ENCODE results near the gene BTG1. TPM values are rescaled to one million over a fixed set of nuclear protein-coding genes. Genes with fewer than 3 reads are reported as not detected.

BTG1 gene
- total and polyA plus RNA-seq, 2 of the 8 experiments (the other 6 are each of a cell fraction or from before 2014, with no cell fraction given), result 17.1 to 32.7 TPM

- TF ChIP-seq CHD7 (IDR thresholded peaks at IDR 0.05; ENCODE audit: insufficient replicate concordance, low read length) (no peak), TEAD4 (IDR thresholded peaks at IDR 0.05; ENCODE audit: low read depth, low read length) (no peak), KDM5A (IDR thresholded peaks at IDR 0.05; ENCODE audit: low read length) (no peak), RXRA (IDR thresholded peaks at IDR 0.05; ENCODE audit: insufficient read depth, low read depth, low read length) (no peak), HDAC2 (IDR thresholded peaks at IDR 0.05; ENCODE audit: borderline replicate concordance in 1 of 2, low read depth in 2 of 2, low read length in 2 of 2) (no peak), CREB1 (IDR thresholded peaks at IDR 0.05) (no peak), CHD2 (IDR thresholded peaks at IDR 0.05; ENCODE audit: low read length) (no peak)
These were observed 10.9 kb downstream of the BTG1 start (continued) for GRCh38 chr12:92134638-92135274.
